PC-9 (cell line): ENCODE measurements around the gene PUM2. TPM values are rescaled to one million over a fixed set of nuclear protein-coding genes. Genes with fewer than 3 reads are reported as not detected.

Experiments
- BruUV-seq: library from RNA; stranded (reverse); fragments of 400-500 nt; replicated peaks from 2 replicates; lab custom pipeline; 2021; lab: Mats Ljungman, UMichigan
- CTCF ChIA-PET: fragments of 300-600 bp; sonication (Branson Sonifier 250); formaldehyde crosslinking; loops from one replicate; lab custom pipeline; 2022; ENCODE audit warnings: antibody characterized with exemption; lab: Charles Lee
- POLR2A ChIA-PET: fragments of 300-600 bp; sonication (Branson Sonifier 250); formaldehyde crosslinking; loops from one replicate; lab custom pipeline; 2022; ENCODE audit warnings: antibody characterized with exemption; ENCODE audit not compliant: unreplicated experiment; lab: Charles Lee
- DNase-seq, 2 experiments: peaks; one replicate each; pipeline versions ENCODE4 v3.0.0 to v3.0.0-alpha.2; 2015 to 2022; ENCODE audit warnings: mixed read lengths in 1 of 2
- H2AFZ ChIP-seq: fragments of 200-600 bp; sonication (generic); 2 replicates; pipeline ENCODE4 v1.8.1; 2017; ENCODE audit warnings: antibody characterized with exemption
- H3F3A ChIP-seq: fragments of 200-600 bp; sonication (generic); 2 replicates; pipeline ENCODE4 v1.8.1; 2017; ENCODE audit warnings: antibody characterized with exemption, mild to moderate bottlenecking, low read depth; ENCODE audit not compliant: insufficient read depth
- H3K27ac ChIP-seq: fragments of 200-600 bp; sonication (generic); 2 replicates; pipeline ENCODE4 v1.6.1; 2016; ENCODE audit warnings: mixed run types
- H3K27me3 ChIP-seq: fragments of 200-600 bp; sonication (generic); 2 replicates; pipeline ENCODE4 v1.6.1; 2016; ENCODE audit warnings: low read depth, mixed run types; ENCODE audit not compliant: insufficient read depth
- H3K36me3 ChIP-seq: fragments of 200-600 bp; sonication (generic); 2 replicates; pipeline ENCODE4 v1.6.1; 2016; ENCODE audit warnings: low read depth, mixed run types
- H3K4me1 ChIP-seq: fragments of 200-600 bp; sonication (generic); replicated peaks from 2 replicates; pipeline ENCODE4 v1.6.1; 2016; ENCODE audit warnings: mixed run types; ENCODE audit not compliant: insufficient read depth
- H3K4me2 ChIP-seq: fragments of 200-600 bp; sonication (generic); 2 replicates; pipeline ENCODE4 v1.6.1; 2017; ENCODE audit warnings: mixed run types
- H3K4me3 ChIP-seq: fragments of 200-600 bp; sonication (generic); 2 replicates; pipeline ENCODE4 v1.6.1; 2016; ENCODE audit warnings: mixed run types
- H3K79me2 ChIP-seq: fragments of 200-600 bp; sonication (generic); 2 replicates; pipeline ENCODE4 v1.6.1; 2017; ENCODE audit warnings: low read depth, mixed run types
- H3K9me2 ChIP-seq: fragments of 200-600 bp; sonication (generic); 2 replicates; pipeline ENCODE4 v1.8.1; 2017; ENCODE audit warnings: mild to moderate bottlenecking; ENCODE audit not compliant: insufficient read depth
- H3K9me3 ChIP-seq: fragments of 200-600 bp; sonication (generic); 2 replicates; pipeline ENCODE4 v1.8.1; 2016; ENCODE audit warnings: low read depth; ENCODE audit not compliant: insufficient read depth
- H4K20me1 ChIP-seq: fragments of 200-600 bp; sonication (generic); 2 replicates; pipeline ENCODE4 v1.8.1; 2017; ENCODE audit not compliant: insufficient read depth
- EZH2 ChIP-seq: fragments of 200-600 bp; sonication (generic); IDR thresholded peaks from 2 replicates; pipeline ENCODE4 v1.8.0; 2017; ENCODE audit warnings: antibody characterized with exemption, low read depth
- intact Hi-C: fragments of 100-400 bp; cut with micrococcal nuclease; formaldehyde crosslinking; loops from one replicate; pipeline ENCODE4 v1.10.0; 2022; ENCODE audit not compliant: unreplicated experiment
- total RNA-seq: library from RNA; stranded (reverse); gene quantifications from 2 replicates; pipeline ENCODE4 v1.2.3, GENCODE V29; 2021
- TF ChIP-seq, protein P1 (sequence below): fragments of 200-600 bp; sonication (generic); conservative IDR thresholded peaks from 2 replicates; pipeline ENCODE4 v1.6.1; 2017; ENCODE audit warnings: mixed run types, antibody characterized with exemption, mild to moderate bottlenecking, moderate library complexity

PUM2 gene
- total RNA-seq, 1 experiment from 2014 or later = 99.3 TPM

DNA sequence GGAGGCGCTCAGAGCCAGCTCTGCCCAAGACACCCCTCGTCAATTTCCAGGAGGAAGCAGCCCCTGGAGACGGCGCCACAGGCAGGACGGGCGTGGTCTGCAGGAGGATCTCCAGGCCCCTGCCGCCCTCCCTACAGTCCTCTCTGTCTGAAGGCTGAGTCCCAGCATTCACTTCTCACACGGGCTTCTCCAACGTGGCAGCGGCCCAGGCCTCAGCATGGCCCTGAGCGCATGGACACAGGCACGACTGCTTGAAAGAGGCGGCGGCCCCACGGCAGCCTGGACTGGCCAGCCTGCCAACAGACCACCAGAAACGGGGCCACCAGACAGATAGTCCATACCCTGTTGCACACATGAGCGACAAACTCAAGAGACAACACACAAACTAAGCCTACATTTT lies 149.0 kb downstream of the PUM2 start:
- no peak overlapping the region for H2AFZ ChIP-seq
- H3K9me3 ChIP-seq = no peaks in the 10 kb centered on the region
- ChIA-PET CTCF (no interaction called here), POLR2A (no interaction called here)
- no peaks in the 10 kb centered on the region for H3K36me3 ChIP-seq
- 0 out of 2 replicates have a peak, but pooled peaks cover 8% of the 10 kb centered on the region for H3F3A ChIP-seq
- no peaks in the 10 kb centered on the region for H4K20me1 ChIP-seq
- no peaks in the 10 kb centered on the region for H3K9me2 ChIP-seq
- intact Hi-C loops = no loop called here
- H3K27me3 ChIP-seq = no peaks in the 10 kb centered on the region
- DNase-seq = no peak
- H3K79me2 ChIP-seq = no peaks in the 10 kb centered on the region
- BruUV-seq = TSS peak; percentile 50
- H3K27ac ChIP-seq = no peak overlapping the region
- H3K4me1 ChIP-seq = peaks cover 9% of the 10 kb centered on the region; the same call in 1 of the 2 replicates
- TF ChIP-seq EZH2 = no peak
- TF ChIP-seq, protein P1, sequence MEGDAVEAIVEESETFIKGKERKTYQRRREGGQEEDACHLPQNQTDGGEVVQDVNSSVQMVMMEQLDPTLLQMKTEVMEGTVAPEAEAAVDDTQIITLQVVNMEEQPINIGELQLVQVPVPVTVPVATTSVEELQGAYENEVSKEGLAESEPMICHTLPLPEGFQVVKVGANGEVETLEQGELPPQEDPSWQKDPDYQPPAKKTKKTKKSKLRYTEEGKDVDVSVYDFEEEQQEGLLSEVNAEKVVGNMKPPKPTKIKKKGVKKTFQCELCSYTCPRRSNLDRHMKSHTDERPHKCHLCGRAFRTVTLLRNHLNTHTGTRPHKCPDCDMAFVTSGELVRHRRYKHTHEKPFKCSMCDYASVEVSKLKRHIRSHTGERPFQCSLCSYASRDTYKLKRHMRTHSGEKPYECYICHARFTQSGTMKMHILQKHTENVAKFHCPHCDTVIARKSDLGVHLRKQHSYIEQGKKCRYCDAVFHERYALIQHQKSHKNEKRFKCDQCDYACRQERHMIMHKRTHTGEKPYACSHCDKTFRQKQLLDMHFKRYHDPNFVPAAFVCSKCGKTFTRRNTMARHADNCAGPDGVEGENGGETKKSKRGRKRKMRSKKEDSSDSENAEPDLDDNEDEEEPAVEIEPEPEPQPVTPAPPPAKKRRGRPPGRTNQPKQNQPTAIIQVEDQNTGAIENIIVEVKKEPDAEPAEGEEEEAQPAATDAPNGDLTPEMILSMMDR = no peak
- no peak overlapping the region for H3K4me3 ChIP-seq
- no peak overlapping the region for H3K4me2 ChIP-seq

- intact Hi-C loops = no loop called here
- POLR2A ChIA-PET = no interaction called here
- no TSS peak for BruUV-seq
Observed at GRCh38 chr2:20200697-20201555, 149.7 kb downstream of the PUM2 start.

GRCh38 chr2:20199633-20200270 lies 150.9 kb downstream of the PUM2 start:
- no peak overlapping the region for H3K4me2 ChIP-seq
- no peaks in the 10 kb centered on the region for H3K9me3 ChIP-seq
- H3K4me1 ChIP-seq = no peaks in the 10 kb centered on the region
- DNase-seq = no peak
- ChIA-PET CTCF (no interaction called here), POLR2A (no interaction called here)
- H3F3A ChIP-seq = peaks cover 8% of the 10 kb centered on the region; the same call in 1 of the 2 replicates
- intact Hi-C loops = no loop called here
- no peak overlapping the region for H3K4me3 ChIP-seq
- no peaks in the 10 kb centered on the region for H3K9me2 ChIP-seq
- H3K36me3 ChIP-seq = no peaks in the 10 kb centered on the region
- H3K27ac ChIP-seq = no peak overlapping the region
- TF ChIP-seq, protein P1 = no peak
- no peak for TF ChIP-seq EZH2
- H2AFZ ChIP-seq = no peak overlapping the region
- H3K79me2 ChIP-seq = no peaks in the 10 kb centered on the region
- BruUV-seq = no TSS peak
- H4K20me1 ChIP-seq = no peaks in the 10 kb centered on the region
- H3K27me3 ChIP-seq = no peaks in the 10 kb centered on the region

More at GRCh38 chr2:20200697-20201555, 149.7 kb downstream of the PUM2 start:
- H2AFZ ChIP-seq = no peak overlapping the region
- H3K36me3 ChIP-seq = no peaks in the 10 kb centered on the region
- no peaks in the 10 kb centered on the region for H3K9me2 ChIP-seq
- H3F3A ChIP-seq = 0 out of 2 replicates have a peak, but pooled peaks cover 8% of the 10 kb centered on the region
- TF ChIP-seq, protein P1 = no peak
- no peak for TF ChIP-seq EZH2
- H3K4me3 ChIP-seq = no peak overlapping the region
- H3K27me3 ChIP-seq = no peaks in the 10 kb centered on the region
- no peaks in the 10 kb centered on the region for H4K20me1 ChIP-seq
- H3K27ac ChIP-seq = no peak overlapping the region
- CTCF ChIA-PET = no interaction called here
- no peaks in the 10 kb centered on the region for H3K79me2 ChIP-seq
- H3K9me3 ChIP-seq = no peaks in the 10 kb centered on the region
- DNase-seq = no peak
- peaks cover 1% of the 10 kb centered on the region; the same call in 1 of the 2 replicates for H3K4me1 ChIP-seq
- H3K4me2 ChIP-seq = no peak overlapping the region
